A673 (cell line): ENCODE measurements around the gene L3MBTL1. TPM values are rescaled to one million over a fixed set of nuclear protein-coding genes. Genes with fewer than 3 reads are reported as not detected.

Experiments
- BruUV-seq: library from RNA; stranded (reverse); fragments of 400-500 nt; replicated peaks from 2 replicates; lab custom pipeline; 2021; lab: Mats Ljungman, UMichigan
- CTCF ChIA-PET: fragments of 300-600 bp; sonication (Branson Sonifier 250); formaldehyde crosslinking; loops from one replicate; lab custom pipeline; 2022; ENCODE audit warnings: antibody characterized with exemption; lab: Charles Lee
- POLR2A ChIA-PET: fragments of 300-600 bp; sonication (Branson Sonifier 250); formaldehyde crosslinking; loops from one replicate; lab custom pipeline; 2022; ENCODE audit warnings: antibody characterized with exemption; ENCODE audit not compliant: low non-redundant PET; lab: Charles Lee
- DNase-seq: peaks from one replicate; pipeline ENCODE4 v3.0.0-alpha.2; 2015; ENCODE audit warnings: low spot score
- H3K27ac ChIP-seq: fragments of 200-600 bp; sonication (generic); 2 replicates; pipeline ENCODE4 v1.5.1; 2016; ENCODE audit warnings: mixed run types, low read depth, mild to moderate bottlenecking, mixed read lengths, antibody characterized with exemption, low read length; ENCODE audit not compliant: poor library complexity, severe bottlenecking
- H3K27me3 ChIP-seq: fragments of 200-600 bp; sonication (generic); replicated peaks from 2 replicates; pipeline ENCODE4 v1.6.1; 2017; ENCODE audit warnings: mixed run types, low read depth, mild to moderate bottlenecking, mixed read lengths, antibody characterized with exemption, low read length; ENCODE audit not compliant: insufficient read depth, poor library complexity
- H3K36me3 ChIP-seq: fragments of 200-600 bp; sonication (generic); 2 replicates; pipeline ENCODE4 v1.6.1; 2016; ENCODE audit warnings: mixed run types, mild to moderate bottlenecking, mixed read lengths, antibody characterized with exemption, low read length; ENCODE audit not compliant: insufficient read depth, poor library complexity, severe bottlenecking
- H3K4me1 ChIP-seq: fragments of 200-600 bp; sonication (generic); 2 replicates; pipeline ENCODE4 v1.6.1; 2017; ENCODE audit warnings: mixed run types, mild to moderate bottlenecking, mixed read lengths, antibody characterized with exemption, low read length; ENCODE audit not compliant: insufficient read depth, poor library complexity, severe bottlenecking
- H3K4me3 ChIP-seq: fragments of 200-600 bp; sonication (generic); 2 replicates; pipeline ENCODE4 v1.5.1; 2016; ENCODE audit warnings: low read depth, mixed run types, mild to moderate bottlenecking, mixed read lengths, low read length; ENCODE audit not compliant: poor library complexity, severe bottlenecking
- H3K9me3 ChIP-seq: fragments of 200-600 bp; sonication (generic); 2 replicates; pipeline ENCODE4 v1.6.1; 2016; ENCODE audit warnings: mixed run types, low read depth, mild to moderate bottlenecking, mixed read lengths, antibody characterized with exemption, low read length; ENCODE audit not compliant: poor library complexity, severe bottlenecking
- EZH2 ChIP-seq: fragments of 200-600 bp; sonication (generic); IDR thresholded peaks from 2 replicates; pipeline ENCODE4 v1.6.1; 2017; ENCODE audit warnings: borderline replicate concordance, low read depth, mild to moderate bottlenecking, mixed read lengths, antibody characterized with exemption, low read length; ENCODE audit not compliant: poor library complexity, severe bottlenecking
- intact Hi-C: fragments of 100-400 bp; cut with micrococcal nuclease; formaldehyde crosslinking; loops from one replicate; pipeline ENCODE4 v1.10.0; 2022; ENCODE audit not compliant: unreplicated experiment
- total RNA-seq: library from RNA; stranded (reverse); gene quantifications from 2 replicates; pipeline ENCODE4 v1.2.3, GENCODE V29; 2021
- TF ChIP-seq, protein P1 (sequence below): fragments of 300-800, 200-600 bp; sonication (generic); conservative IDR thresholded peaks from 2 replicates; pipeline ENCODE4 v1.5.1; 2017; ENCODE audit warnings: low read depth, mild to moderate bottlenecking, antibody characterized with exemption, low read length, moderate library complexity, mixed read lengths

Gene L3MBTL1
- total RNA-seq, 1 experiment from 2014 or later, result 8.1 TPM

DNA sequence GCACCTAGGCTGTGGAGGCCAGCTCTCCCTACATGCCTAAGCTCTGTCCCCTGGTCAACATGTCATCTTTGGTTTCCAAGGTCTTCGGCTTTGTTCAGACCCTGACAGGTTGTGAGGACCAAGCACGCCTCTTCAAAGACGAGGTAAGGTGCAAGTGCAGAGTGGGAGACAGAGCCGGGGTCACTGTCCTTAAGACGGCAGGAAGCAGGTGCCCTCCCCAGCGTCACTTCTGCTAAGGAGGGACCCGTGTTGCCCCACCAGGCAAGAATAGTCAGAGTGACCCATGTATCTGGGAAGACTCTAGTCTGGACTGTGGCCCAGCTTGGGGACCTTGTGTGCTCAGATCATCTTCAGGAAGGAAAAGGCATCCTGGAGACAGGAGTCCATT, 33.2 kb downstream of the L3MBTL1 start:
- H3K27me3 ChIP-seq, result no peaks in the 10 kb centered on the region
- H3K4me1 ChIP-seq, result no peaks in the 10 kb centered on the region
- no peak overlapping the region for H3K4me3 ChIP-seq
- no TSS peak for BruUV-seq
- intact Hi-C loops, result no loop called here
- H3K9me3 ChIP-seq, result no peaks in the 10 kb centered on the region
- H3K27ac ChIP-seq, result no peak overlapping the region
- POLR2A ChIA-PET, result no interaction called here
- TF ChIP-seq EZH2, result no peak
- TF ChIP-seq, protein P1, sequence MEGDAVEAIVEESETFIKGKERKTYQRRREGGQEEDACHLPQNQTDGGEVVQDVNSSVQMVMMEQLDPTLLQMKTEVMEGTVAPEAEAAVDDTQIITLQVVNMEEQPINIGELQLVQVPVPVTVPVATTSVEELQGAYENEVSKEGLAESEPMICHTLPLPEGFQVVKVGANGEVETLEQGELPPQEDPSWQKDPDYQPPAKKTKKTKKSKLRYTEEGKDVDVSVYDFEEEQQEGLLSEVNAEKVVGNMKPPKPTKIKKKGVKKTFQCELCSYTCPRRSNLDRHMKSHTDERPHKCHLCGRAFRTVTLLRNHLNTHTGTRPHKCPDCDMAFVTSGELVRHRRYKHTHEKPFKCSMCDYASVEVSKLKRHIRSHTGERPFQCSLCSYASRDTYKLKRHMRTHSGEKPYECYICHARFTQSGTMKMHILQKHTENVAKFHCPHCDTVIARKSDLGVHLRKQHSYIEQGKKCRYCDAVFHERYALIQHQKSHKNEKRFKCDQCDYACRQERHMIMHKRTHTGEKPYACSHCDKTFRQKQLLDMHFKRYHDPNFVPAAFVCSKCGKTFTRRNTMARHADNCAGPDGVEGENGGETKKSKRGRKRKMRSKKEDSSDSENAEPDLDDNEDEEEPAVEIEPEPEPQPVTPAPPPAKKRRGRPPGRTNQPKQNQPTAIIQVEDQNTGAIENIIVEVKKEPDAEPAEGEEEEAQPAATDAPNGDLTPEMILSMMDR, result no peak
- H3K36me3 ChIP-seq, result no peaks in the 10 kb centered on the region
- no peak for DNase-seq
- CTCF ChIA-PET, result no interaction called here

DNA sequence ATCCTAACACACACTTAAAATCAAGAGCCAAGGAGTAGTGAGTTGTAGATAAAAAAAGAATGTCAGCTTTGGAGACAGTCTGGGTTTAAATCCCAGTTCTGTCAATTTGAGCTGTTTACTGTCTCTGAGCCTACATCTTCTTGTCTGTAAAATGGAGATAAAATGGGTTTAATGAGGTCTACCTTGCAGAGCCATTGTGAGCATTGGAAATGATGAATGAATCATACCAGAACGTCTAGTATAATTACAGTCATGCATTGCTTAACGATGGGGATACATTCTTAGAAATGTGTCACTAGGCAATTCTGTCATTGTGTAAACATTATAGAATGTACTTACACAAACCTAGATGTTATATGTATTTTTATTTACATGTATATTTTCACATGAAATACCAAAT, 33.7 kb downstream of the L3MBTL1 start:
- ChIA-PET POLR2A (no interaction called here), CTCF (no interaction called here)
- Histone ChIP-seq H3K4me3 (no peak overlapping the region), H3K27ac (no peak overlapping the region), H3K36me3 (no peaks in the 10 kb centered on the region), H3K27me3 (no peaks in the 10 kb centered on the region), H3K4me1 (no peaks in the 10 kb centered on the region), H3K9me3 (no peaks in the 10 kb centered on the region)
- no peak for DNase-seq
- intact Hi-C loops, result no loop called here
- no TSS peak for BruUV-seq
- TF ChIP-seq, protein P1, result no peak
- TF ChIP-seq EZH2, result no peak

DNA sequence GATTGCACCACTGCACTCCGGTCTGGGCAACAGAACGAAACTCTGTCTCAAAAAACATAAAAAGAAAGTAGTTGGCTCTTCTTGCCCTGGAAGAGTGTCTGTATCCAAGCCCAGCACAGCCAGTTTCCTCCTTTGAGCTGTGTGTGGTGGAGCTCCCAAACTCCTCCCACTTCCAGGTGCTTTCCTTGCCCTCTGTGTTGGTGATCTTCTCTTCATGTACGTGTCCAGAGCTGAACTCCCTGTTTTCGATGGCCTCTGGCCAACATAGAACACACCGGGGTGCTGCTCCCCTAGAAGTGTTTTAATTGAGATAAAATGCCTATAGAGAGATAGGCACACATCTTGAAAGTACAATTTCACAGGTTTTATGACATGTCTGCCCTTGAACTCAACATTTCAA, 34.7 kb downstream of the L3MBTL1 start:
- no peaks in the 10 kb centered on the region for H3K27me3 ChIP-seq
- ChIA-PET CTCF (no interaction called here), POLR2A (no interaction called here)
- no peak for DNase-seq
- H3K9me3 ChIP-seq, result no peaks in the 10 kb centered on the region
- H3K27ac ChIP-seq, result no peak overlapping the region
- no peaks in the 10 kb centered on the region for H3K36me3 ChIP-seq
- H3K4me3 ChIP-seq, result no peak overlapping the region
- intact Hi-C loops, result no loop called here
- no TSS peak for BruUV-seq
- H3K4me1 ChIP-seq, result no peaks in the 10 kb centered on the region
- TF ChIP-seq EZH2, result no peak
- TF ChIP-seq, protein P1, result no peak
